CD8-positive, alpha-beta memory T cell (primary cell): ENCODE results near the gene PBX4. TPM values are rescaled to one million over a fixed set of nuclear protein-coding genes. Genes with fewer than 3 reads are reported as not detected.
"Not testable (repeated sequence)": the region's sequence is repeated elsewhere in the genome, so short reads cannot be mapped to it uniquely, and the experiment has no call there.

Source experiments
- CTCF ChIA-PET: fragments of 350-600 bp; sonication (Branson Sonifier 250); formaldehyde crosslinking; loops from one replicate; lab custom pipeline; 2021; ENCODE audit warnings: antibody characterized with exemption; lab: Charles Lee
- POLR2A ChIA-PET: fragments of 350-600 bp; sonication (Branson Sonifier 250); formaldehyde crosslinking; loops from one replicate; lab custom pipeline; 2021; ENCODE audit warnings: antibody characterized with exemption; lab: Charles Lee
- DNase-seq, 5 donors: peaks; one replicate each; pipeline versions ENCODE4 v3.0.0 to v3.0.0-alpha.2; 2020 to 2022; ENCODE audit warnings: mixed read lengths in 1 of 5
- H3K27ac ChIP-seq: one replicate; pipeline ENCODE4 v1.7.0; 2013; ENCODE audit warnings: low read depth, mild to moderate bottlenecking, low read length, moderate library complexity
- H3K27me3 ChIP-seq: 2 replicates; pipeline ENCODE4 v1.7.0; 2013; ENCODE audit warnings: low read length, mild to moderate bottlenecking; ENCODE audit not compliant: insufficient read depth, poor library complexity, severe bottlenecking
- H3K36me3 ChIP-seq: 2 replicates; pipeline ENCODE4 v1.7.0; 2013; ENCODE audit warnings: mild to moderate bottlenecking, low read length, moderate library complexity; ENCODE audit not compliant: insufficient read depth
- H3K4me1 ChIP-seq: 2 replicates; pipeline ENCODE4 v1.7.0; 2013; ENCODE audit warnings: mild to moderate bottlenecking, low read length, moderate library complexity; ENCODE audit not compliant: insufficient read depth
- H3K4me3 ChIP-seq: 2 replicates; pipeline ENCODE4 v1.7.0; 2013; ENCODE audit warnings: mild to moderate bottlenecking, low read length
- H3K9me3 ChIP-seq: 2 replicates; pipeline ENCODE4 v1.7.0; 2013; ENCODE audit warnings: mild to moderate bottlenecking, low read length
- H3K27ac Mint-ChIP-seq, 8 donors: one replicate each; pipeline ENCODE4 v1.8.0; 2020 to 2021; ENCODE audit warnings: mixed read lengths in 8 of 8, mild to moderate bottlenecking in 6 of 8, inconsistent platforms in 3 of 8, moderate library complexity in 3 of 8
- H3K27me3 Mint-ChIP-seq, 2 donors: one replicate each; pipeline ENCODE4 v1.8.0; 2020 to 2021; ENCODE audit warnings: mixed read lengths in 2 of 2, mild to moderate bottlenecking in 1 of 2, moderate library complexity in 1 of 2
- H3K36me3 Mint-ChIP-seq, 3 donors: one replicate each; pipeline ENCODE4 v1.8.0; 2020 to 2021; ENCODE audit warnings: mixed read lengths in 3 of 3, inconsistent platforms in 1 of 3, mild to moderate bottlenecking in 1 of 3
- H3K4me1 Mint-ChIP-seq, 3 donors: one replicate each; pipeline ENCODE4 v1.8.0; 2020 to 2021; ENCODE audit warnings: mixed read lengths in 3 of 3, inconsistent platforms in 1 of 3, mild to moderate bottlenecking in 1 of 3
- H3K4me3 Mint-ChIP-seq, 7 donors: one replicate each; pipeline ENCODE4 v1.8.0; 2020 to 2021; ENCODE audit warnings: mixed read lengths in 7 of 7, mild to moderate bottlenecking in 6 of 7, moderate library complexity in 4 of 7, inconsistent platforms in 2 of 7
- H3K9me3 Mint-ChIP-seq, 5 donors: one replicate each; pipeline ENCODE4 v1.8.0; 2020 to 2022; ENCODE audit warnings: mixed read lengths in 5 of 5, mild to moderate bottlenecking in 3 of 5, moderate library complexity in 2 of 5, inconsistent platforms in 1 of 5
- polyA plus RNA-seq: library from polyadenylated mRNA; unstranded; fragments of 300-500 nt; fragmentation: Illumina TruSeq; gene quantifications from one replicate; pipeline ENCODE4 v1.2.3, GENCODE V29; 2021
- total RNA-seq, 2 experiments: library from RNA; stranded (reverse); gene quantifications; one replicate each; pipeline ENCODE4 v1.2.3, GENCODE V29; 2021

Gene PBX4
- total and polyA plus RNA-seq, 3 experiments from 2014 or later, result 8.3 to 17.1 (median 15.0) TPM

- Histone ChIP-seq H3K27ac (no peak overlapping the region), H3K27me3 (no peaks in the 10 kb centered on the region), H3K4me3 (no peak overlapping the region), H3K4me1 (peaks cover 24% of the 10 kb centered on the region), H3K36me3 (peaks cover 7% of the 10 kb centered on the region), H3K9me3 (no peaks in the 10 kb centered on the region)
- POLR2A ChIA-PET, result no interaction called here
- Mint-ChIP-seq H3K4me3 (peak overlapping the region in 1 of 7 donors; percentile 48), H3K27me3 (no peaks in the 10 kb centered on the region), H3K36me3 (peaks cover 0 to 34% (median 6%) of the 10 kb centered on the region in 3 donors), H3K4me1 (peaks cover 28 to 53% (median 42%) of the 10 kb centered on the region in 3 donors), H3K9me3 (no peaks in the 10 kb centered on the region), H3K27ac (peak overlapping the region in 4 of 8 donors; percentile 22 to 92 (median 67))
- no peak for DNase-seq
- CTCF ChIA-PET, result no interaction called here
These were observed 4.9 kb upstream of the PBX4 start for GRCh38 chr19:19623383-19623782.

- no peak for DNase-seq
- Mint-ChIP-seq H3K4me1 (peaks cover 36 to 61% (median 53%) of the 10 kb centered on the region in 3 donors), H3K27ac (peak overlapping the region in 7 of 8 donors; percentile 47 to 80 (median 70)), H3K36me3 (peaks cover 0 to 27% (median 6%) of the 10 kb centered on the region in 3 donors), H3K27me3 (no peaks in the 10 kb centered on the region), H3K4me3 (no peak overlapping the region), H3K9me3 (no peaks in the 10 kb centered on the region)
- H3K4me3 ChIP-seq, result no peak overlapping the region
- ChIA-PET POLR2A (interaction anchor here (0.6 to 1.0 kb wide), 2 partner anchors 22 to 248 kb away, joined by 3 to 6 read pairs; no protein-coding TSS in a partner anchor), CTCF (interaction anchor here (2.0 kb wide), 1 partner anchor 9 kb away, joined by 7 read pairs; no protein-coding TSS in a partner anchor)
- peaks cover 36% of the 10 kb centered on the region for H3K4me1 ChIP-seq
- H3K9me3 ChIP-seq, result no peaks in the 10 kb centered on the region
- no peak overlapping the region for H3K27ac ChIP-seq
- peaks cover 7% of the 10 kb centered on the region for H3K36me3 ChIP-seq
- no peaks in the 10 kb centered on the region for H3K27me3 ChIP-seq
These were observed 1.3 kb upstream of the PBX4 start for GRCh38 chr19:19619849-19620210.

- peaks cover 36 to 60% (median 49%) of the 10 kb centered on the region in 3 donors for H3K4me1 Mint-ChIP-seq
- no peaks in the 10 kb centered on the region for H3K27me3 ChIP-seq
These were observed 828 bp upstream of the PBX4 start for GRCh38 chr19:19619181-19619848.

GRCh38 chr19:19615086-19615485 lies 3.4 kb downstream of the PBX4 start:
- Histone ChIP-seq H3K27me3 (no peaks in the 10 kb centered on the region), H3K36me3 (no peaks in the 10 kb centered on the region), H3K4me3 (no peak overlapping the region), H3K9me3 (no peaks in the 10 kb centered on the region), H3K4me1 (peaks cover 39% of the 10 kb centered on the region), H3K27ac (peak overlapping the region; percentile 39)
- Mint-ChIP-seq H3K9me3 (no peaks in the 10 kb centered on the region), H3K27ac (peak overlapping the region; percentile 84 to 97 (median 96)), H3K4me3 (peak overlapping the region; percentile 30 to 85 (median 72)), H3K36me3 (peaks cover 0 to 25% (median 0%) of the 10 kb centered on the region in 3 donors), H3K27me3 (no peaks in the 10 kb centered on the region), H3K4me1 (peaks cover 49 to 73% (median 63%) of the 10 kb centered on the region in 3 donors)
- ChIA-PET POLR2A (interaction anchor here (0.6 to 0.7 kb wide), 4 partner anchors 9 to 194 kb away, joined by 3 to 4 read pairs (median 4); partner anchors contain the start of gene ZNF14), CTCF (interaction anchor here (1.0 kb wide), 1 partner anchor 61 kb away, joined by 3 read pairs; no protein-coding TSS in a partner anchor)
- peak in 4 of 5 donors; percentile 36 to 75 (median 48) for DNase-seq

More at GRCh38 chr19:19619181-19619848, 828 bp upstream of the PBX4 start:
- peaks cover 0 to 24% (median 5%) of the 10 kb centered on the region in 3 donors for H3K36me3 Mint-ChIP-seq
- Histone ChIP-seq H3K27ac (peak overlapping the region; percentile 67), H3K4me3 (peak overlapping the region; percentile 50), H3K4me1 (peaks cover 39% of the 10 kb centered on the region), H3K9me3 (no peaks in the 10 kb centered on the region), H3K36me3 (peaks cover 7% of the 10 kb centered on the region)
- POLR2A ChIA-PET, result interaction anchor here (0.6 to 1.0 kb wide), 2 partner anchors 21 to 249 kb away, joined by 3 to 6 read pairs; no protein-coding TSS in a partner anchor
- DNase-seq, result no peak
- H3K4me3 Mint-ChIP-seq, result peak overlapping the region; percentile 71 to 96 (median 93)
- H3K9me3 Mint-ChIP-seq, result no peaks in the 10 kb centered on the region
- H3K27ac Mint-ChIP-seq, result peak overlapping the region; percentile 78 to 99 (median 97)
- CTCF ChIA-PET, result interaction anchor here (1.0 to 2.0 kb wide), 3 partner anchors 9 to 87 kb away, joined by 3 to 7 read pairs (median 5); no protein-coding TSS in a partner anchor
- H3K27me3 Mint-ChIP-seq, result no peaks in the 10 kb centered on the region

- Histone ChIP-seq H3K27me3 (no peaks in the 10 kb centered on the region), H3K4me3 (no peak overlapping the region), H3K9me3 (no peaks in the 10 kb centered on the region), H3K27ac (no peak overlapping the region), H3K36me3 (no peaks in the 10 kb centered on the region), H3K4me1 (peaks cover 32% of the 10 kb centered on the region)
- H3K27ac Mint-ChIP-seq, result peak overlapping the region in 6 of 8 donors; percentile 27 to 80 (median 48)
- ChIA-PET POLR2A (interaction anchor here (0.7 kb wide), 1 partner anchor 208 kb away, joined by 7 read pairs; the partner anchor contains the start of gene ZNF506), CTCF (interaction anchor here (1.3 to 2.1 kb wide), 2 partner anchors 11 to 59 kb away, joined by 3 to 9 read pairs; no protein-coding TSS in a partner anchor)
- H3K27me3 Mint-ChIP-seq, result no peaks in the 10 kb centered on the region
- peaks cover 46 to 66% (median 61%) of the 10 kb centered on the region in 3 donors for H3K4me1 Mint-ChIP-seq
- no peak for DNase-seq
- no peaks in the 10 kb centered on the region for H3K9me3 Mint-ChIP-seq
- H3K36me3 Mint-ChIP-seq, result peaks cover 3 to 36% (median 6%) of the 10 kb centered on the region in 3 donors
- peak overlapping the region in 3 of 7 donors; percentile 8 to 42 (median 41) for H3K4me3 Mint-ChIP-seq
These were observed 5.0 kb downstream of the PBX4 start for GRCh38 chr19:19613506-19613905.

GRCh38 chr19:19610376-19611202 lies 7.9 kb downstream of the PBX4 start:
- Mint-ChIP-seq H3K9me3 (no peaks in the 10 kb centered on the region), H3K27me3 (no peaks in the 10 kb centered on the region), H3K4me1 (peaks cover 39 to 64% (median 57%) of the 10 kb centered on the region in 3 donors), H3K36me3 (peaks cover 4 to 45% (median 16%) of the 10 kb centered on the region in 3 donors), H3K4me3 (no peak overlapping the region), H3K27ac (peak overlapping the region in 1 of 8 donors; percentile 54)
- Histone ChIP-seq H3K4me3 (no peak overlapping the region), H3K9me3 (no peaks in the 10 kb centered on the region), H3K4me1 (peaks cover 29% of the 10 kb centered on the region), H3K27me3 (no peaks in the 10 kb centered on the region), H3K27ac (no peak overlapping the region), H3K36me3 (no peaks in the 10 kb centered on the region)
- ChIA-PET POLR2A (no interaction called here), CTCF (interaction anchor here (1.1 kb wide), 1 partner anchor 56 kb away, joined by 4 read pairs; no protein-coding TSS in a partner anchor)
- DNase-seq, result no peak

GRCh38 chr19:19606686-19607085 lies 11.8 kb downstream of the PBX4 start:
- H3K27ac ChIP-seq, H3K9me3 ChIP-seq, H3K4me3 ChIP-seq, DNase-seq, H3K9me3 Mint-ChIP-seq, H3K27me3 ChIP-seq, H3K36me3 ChIP-seq, H3K27me3 Mint-ChIP-seq: not testable (repeated sequence)
- ChIA-PET POLR2A (interaction anchor here (1.0 kb wide), 1 partner anchor 15 kb away, joined by 4 read pairs; no protein-coding TSS in a partner anchor), CTCF (interaction anchor here (1.2 to 3.1 kb wide), 2 partner anchors 36 to 75 kb away, joined by 3 to 9 read pairs; no protein-coding TSS in a partner anchor)
- peak overlapping the region in 7 of 8 donors; percentile 94 to 98 (median 97) for H3K27ac Mint-ChIP-seq
- peaks cover 46% of the 10 kb centered on the region for H3K4me1 ChIP-seq
- peaks cover 4 to 30% (median 16%) of the 10 kb centered on the region in 3 donors for H3K36me3 Mint-ChIP-seq
- peak overlapping the region in 4 of 7 donors; percentile 11 to 85 (median 78) for H3K4me3 Mint-ChIP-seq
- H3K4me1 Mint-ChIP-seq, result peaks cover 44 to 59% (median 57%) of the 10 kb centered on the region in 3 donors
